ENCODE measurements around the gene CCDC33.

CCDC33 gene

DNA sequence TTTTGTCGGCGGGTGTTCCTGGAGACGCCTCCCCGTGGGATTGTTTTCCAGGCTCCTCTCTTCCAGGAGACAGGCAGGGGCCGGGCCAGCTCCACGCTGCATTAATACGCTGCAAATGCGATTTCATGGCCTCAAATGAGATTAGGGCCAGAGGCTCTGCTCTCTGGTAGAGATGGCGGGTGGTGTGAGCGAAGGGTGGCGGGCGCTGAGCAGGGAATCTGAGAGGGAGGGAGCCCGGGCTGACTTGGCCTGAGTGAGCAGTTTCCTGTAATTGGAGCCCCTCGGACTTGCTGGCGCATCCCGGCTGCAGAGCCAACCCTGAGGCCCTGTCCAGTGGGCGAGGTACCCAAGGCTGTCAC lies 7.4 kb upstream of the CCDC33 start (continued):
- TF ChIP-seq EGR2 (tag by site-specific recombination; IDR thresholded peaks at IDR 0.05; ENCODE audit: low read depth) (no peak), ZNF341 (tag by site-specific recombination; IDR thresholded peaks at IDR 0.05; ENCODE audit: low read depth) (peak; percentile 78; the same call in 1 of the 2 replicates), ZNF292 (tag by site-specific recombination; IDR thresholded peaks at IDR 0.05; ENCODE audit: borderline replicate concordance, low read depth) (no peak), ZNF2 (tag by site-specific recombination; IDR thresholded peaks at IDR 0.05) (no peak), ZNF610 (tag by site-specific recombination; IDR thresholded peaks at IDR 0.05; ENCODE audit: borderline replicate concordance) (no peak), ZNF830 (tag by site-specific recombination; IDR thresholded peaks at IDR 0.05; ENCODE audit: low read depth) (no peak), ZNF707 (tag by site-specific recombination; IDR thresholded peaks at IDR 0.05) (no peak), ZNF157 (tag by site-specific recombination; IDR thresholded peaks at IDR 0.05) (no peak), ZBTB8A (tag by site-specific recombination; IDR thresholded peaks at IDR 0.05) (peak; percentile 51), GLIS1 (tag by site-specific recombination; IDR thresholded peaks at IDR 0.05) (no peak), ZNF350 (tag by site-specific recombination; IDR thresholded peaks at IDR 0.05) (no peak), ZNF473 (tag by site-specific recombination; IDR thresholded peaks at IDR 0.05) (no peak), ZNF114 (tag by site-specific recombination; IDR thresholded peaks at IDR 0.05) (no peak), ZFP37 (tag by site-specific recombination; IDR thresholded peaks at IDR 0.05) (no peak), ZNF843 (tag by site-specific recombination; IDR thresholded peaks at IDR 0.05) (no peak; the same call in 1 of the 2 replicates), BCL11A (tag by site-specific recombination; IDR thresholded peaks at IDR 0.05; ENCODE audit: low read depth) (no peak), ZNF10 (tag by site-specific recombination; IDR thresholded peaks at IDR 0.05) (no peak), MZF1 (tag by site-specific recombination; IDR thresholded peaks at IDR 0.05; ENCODE audit: borderline replicate concordance) (no peak), ZNF670 (tag by site-specific recombination; IDR thresholded peaks at IDR 0.05; ENCODE audit: low read depth) (no peak), HOXD13 (CRISPR knock-in tag; IDR thresholded peaks at IDR 0.05; ENCODE audit: borderline replicate concordance) (no peak), KLF1 (tag by site-specific recombination; IDR thresholded peaks at IDR 0.05) (0 out of 2 replicates have a peak, but pooled peaks have one; percentile 29), KLF10 (tag by site-specific recombination; IDR thresholded peaks at IDR 0.05) (no peak), ZNF626 (tag by site-specific recombination; IDR thresholded peaks at IDR 0.05) (no peak), YY1 (tag by site-specific recombination; IDR thresholded peaks at IDR 0.05) (peak; percentile 33; the same call in 1 of the 2 replicates), ZNF791 (tag by site-specific recombination; IDR thresholded peaks at IDR 0.05) (no peak)
- TF ChIP-seq, protein P1, sequence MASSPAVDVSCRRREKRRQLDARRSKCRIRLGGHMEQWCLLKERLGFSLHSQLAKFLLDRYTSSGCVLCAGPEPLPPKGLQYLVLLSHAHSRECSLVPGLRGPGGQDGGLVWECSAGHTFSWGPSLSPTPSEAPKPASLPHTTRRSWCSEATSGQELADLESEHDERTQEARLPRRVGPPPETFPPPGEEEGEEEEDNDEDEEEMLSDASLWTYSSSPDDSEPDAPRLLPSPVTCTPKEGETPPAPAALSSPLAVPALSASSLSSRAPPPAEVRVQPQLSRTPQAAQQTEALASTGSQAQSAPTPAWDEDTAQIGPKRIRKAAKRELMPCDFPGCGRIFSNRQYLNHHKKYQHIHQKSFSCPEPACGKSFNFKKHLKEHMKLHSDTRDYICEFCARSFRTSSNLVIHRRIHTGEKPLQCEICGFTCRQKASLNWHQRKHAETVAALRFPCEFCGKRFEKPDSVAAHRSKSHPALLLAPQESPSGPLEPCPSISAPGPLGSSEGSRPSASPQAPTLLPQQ (tag by site-specific recombination; IDR thresholded peaks at IDR 0.05): no peak
- TF ChIP-seq, protein P2, sequence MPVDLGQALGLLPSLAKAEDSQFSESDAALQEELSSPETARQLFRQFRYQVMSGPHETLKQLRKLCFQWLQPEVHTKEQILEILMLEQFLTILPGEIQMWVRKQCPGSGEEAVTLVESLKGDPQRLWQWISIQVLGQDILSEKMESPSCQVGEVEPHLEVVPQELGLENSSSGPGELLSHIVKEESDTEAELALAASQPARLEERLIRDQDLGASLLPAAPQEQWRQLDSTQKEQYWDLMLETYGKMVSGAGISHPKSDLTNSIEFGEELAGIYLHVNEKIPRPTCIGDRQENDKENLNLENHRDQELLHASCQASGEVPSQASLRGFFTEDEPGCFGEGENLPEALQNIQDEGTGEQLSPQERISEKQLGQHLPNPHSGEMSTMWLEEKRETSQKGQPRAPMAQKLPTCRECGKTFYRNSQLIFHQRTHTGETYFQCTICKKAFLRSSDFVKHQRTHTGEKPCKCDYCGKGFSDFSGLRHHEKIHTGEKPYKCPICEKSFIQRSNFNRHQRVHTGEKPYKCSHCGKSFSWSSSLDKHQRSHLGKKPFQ (tag by site-specific recombination; IDR thresholded peaks at IDR 0.05): peak; percentile 94
- TF ChIP-seq, protein P3, sequence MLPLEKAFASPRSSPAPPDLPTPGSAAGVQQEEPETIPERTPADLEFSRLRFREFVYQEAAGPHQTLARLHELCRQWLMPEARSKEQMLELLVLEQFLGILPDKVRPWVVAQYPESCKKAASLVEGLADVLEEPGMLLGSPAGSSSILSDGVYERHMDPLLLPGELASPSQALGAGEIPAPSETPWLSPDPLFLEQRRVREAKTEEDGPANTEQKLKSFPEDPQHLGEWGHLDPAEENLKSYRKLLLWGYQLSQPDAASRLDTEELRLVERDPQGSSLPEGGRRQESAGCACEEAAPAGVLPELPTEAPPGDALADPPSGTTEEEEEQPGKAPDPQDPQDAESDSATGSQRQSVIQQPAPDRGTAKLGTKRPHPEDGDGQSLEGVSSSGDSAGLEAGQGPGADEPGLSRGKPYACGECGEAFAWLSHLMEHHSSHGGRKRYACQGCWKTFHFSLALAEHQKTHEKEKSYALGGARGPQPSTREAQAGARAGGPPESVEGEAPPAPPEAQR (tag by site-specific recombination; IDR thresholded peaks at IDR 0.05): no peak
- TF ChIP-seq, protein P4, sequence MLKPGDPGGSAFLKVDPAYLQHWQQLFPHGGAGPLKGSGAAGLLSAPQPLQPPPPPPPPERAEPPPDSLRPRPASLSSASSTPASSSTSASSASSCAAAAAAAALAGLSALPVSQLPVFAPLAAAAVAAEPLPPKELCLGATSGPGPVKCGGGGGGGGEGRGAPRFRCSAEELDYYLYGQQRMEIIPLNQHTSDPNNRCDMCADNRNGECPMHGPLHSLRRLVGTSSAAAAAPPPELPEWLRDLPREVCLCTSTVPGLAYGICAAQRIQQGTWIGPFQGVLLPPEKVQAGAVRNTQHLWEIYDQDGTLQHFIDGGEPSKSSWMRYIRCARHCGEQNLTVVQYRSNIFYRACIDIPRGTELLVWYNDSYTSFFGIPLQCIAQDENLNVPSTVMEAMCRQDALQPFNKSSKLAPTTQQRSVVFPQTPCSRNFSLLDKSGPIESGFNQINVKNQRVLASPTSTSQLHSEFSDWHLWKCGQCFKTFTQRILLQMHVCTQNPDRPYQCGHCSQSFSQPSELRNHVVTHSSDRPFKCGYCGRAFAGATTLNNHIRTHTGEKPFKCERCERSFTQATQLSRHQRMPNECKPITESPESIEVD (tag by site-specific recombination; IDR thresholded peaks at IDR 0.05): no peak
- TF ChIP-seq, protein P5, sequence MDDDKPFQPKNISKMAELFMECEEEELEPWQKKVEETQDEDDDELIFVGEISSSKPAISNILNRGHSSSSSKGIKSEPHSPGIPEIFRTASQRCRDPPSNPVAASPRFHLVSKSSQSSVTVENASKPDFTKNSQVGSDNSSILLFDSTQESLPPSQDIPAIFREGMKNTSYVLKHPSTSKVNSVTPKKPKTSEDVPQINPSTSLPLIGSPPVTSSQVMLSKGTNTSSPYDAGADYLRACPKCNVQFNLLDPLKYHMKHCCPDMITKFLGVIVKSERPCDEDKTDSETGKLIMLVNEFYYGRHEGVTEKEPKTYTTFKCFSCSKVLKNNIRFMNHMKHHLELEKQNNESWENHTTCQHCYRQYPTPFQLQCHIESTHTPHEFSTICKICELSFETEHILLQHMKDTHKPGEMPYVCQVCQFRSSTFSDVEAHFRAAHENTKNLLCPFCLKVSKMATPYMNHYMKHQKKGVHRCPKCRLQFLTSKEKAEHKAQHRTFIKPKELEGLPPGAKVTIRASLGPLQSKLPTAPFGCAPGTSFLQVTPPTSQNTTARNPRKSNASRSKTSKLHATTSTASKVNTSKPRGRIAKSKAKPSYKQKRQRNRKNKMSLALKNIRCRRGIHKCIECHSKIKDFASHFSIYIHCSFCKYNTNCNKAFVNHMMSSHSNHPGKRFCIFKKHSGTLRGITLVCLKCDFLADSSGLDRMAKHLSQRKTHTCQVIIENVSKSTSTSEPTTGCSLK (tag by site-specific recombination; IDR thresholded peaks at IDR 0.05): no peak
- TF ChIP-seq, protein P6, sequence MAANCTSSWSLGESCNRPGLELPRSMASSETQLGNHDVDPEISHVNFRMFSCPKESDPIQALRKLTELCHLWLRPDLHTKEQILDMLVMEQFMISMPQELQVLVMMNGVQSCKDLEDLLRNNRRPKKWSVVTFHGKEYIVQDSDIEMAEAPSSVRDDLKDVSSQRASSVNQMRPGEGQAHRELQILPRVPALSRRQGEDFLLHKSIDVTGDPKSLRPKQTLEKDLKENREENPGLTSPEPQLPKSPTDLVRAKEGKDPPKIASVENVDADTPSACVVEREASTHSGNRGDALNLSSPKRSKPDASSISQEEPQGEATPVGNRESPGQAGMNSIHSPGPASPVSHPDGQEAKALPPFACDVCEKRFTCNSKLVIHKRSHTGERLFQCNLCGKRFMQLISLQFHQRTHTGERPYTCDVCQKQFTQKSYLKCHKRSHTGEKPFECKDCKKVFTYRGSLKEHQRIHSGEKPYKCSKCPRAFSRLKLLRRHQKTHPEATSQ (tag by site-specific recombination; IDR thresholded peaks at IDR 0.05): no peak
- TF ChIP-seq, protein P7, sequence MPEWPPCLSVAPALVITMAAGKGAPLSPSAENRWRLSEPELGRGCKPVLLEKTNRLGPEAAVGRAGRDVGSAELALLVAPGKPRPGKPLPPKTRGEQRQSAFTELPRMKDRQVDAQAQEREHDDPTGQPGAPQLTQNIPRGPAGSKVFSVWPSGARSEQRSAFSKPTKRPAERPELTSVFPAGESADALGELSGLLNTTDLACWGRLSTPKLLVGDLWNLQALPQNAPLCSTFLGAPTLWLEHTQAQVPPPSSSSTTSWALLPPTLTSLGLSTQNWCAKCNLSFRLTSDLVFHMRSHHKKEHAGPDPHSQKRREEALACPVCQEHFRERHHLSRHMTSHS (tag by site-specific recombination; IDR thresholded peaks at IDR 0.05): no peak
